ENCODE data around the gene RIN1.
"Not testable (repeated sequence)": the region's sequence is repeated elsewhere in the genome, so short reads cannot be mapped to it uniquely, and the experiment has no call there.

Gene RIN1, protein sequence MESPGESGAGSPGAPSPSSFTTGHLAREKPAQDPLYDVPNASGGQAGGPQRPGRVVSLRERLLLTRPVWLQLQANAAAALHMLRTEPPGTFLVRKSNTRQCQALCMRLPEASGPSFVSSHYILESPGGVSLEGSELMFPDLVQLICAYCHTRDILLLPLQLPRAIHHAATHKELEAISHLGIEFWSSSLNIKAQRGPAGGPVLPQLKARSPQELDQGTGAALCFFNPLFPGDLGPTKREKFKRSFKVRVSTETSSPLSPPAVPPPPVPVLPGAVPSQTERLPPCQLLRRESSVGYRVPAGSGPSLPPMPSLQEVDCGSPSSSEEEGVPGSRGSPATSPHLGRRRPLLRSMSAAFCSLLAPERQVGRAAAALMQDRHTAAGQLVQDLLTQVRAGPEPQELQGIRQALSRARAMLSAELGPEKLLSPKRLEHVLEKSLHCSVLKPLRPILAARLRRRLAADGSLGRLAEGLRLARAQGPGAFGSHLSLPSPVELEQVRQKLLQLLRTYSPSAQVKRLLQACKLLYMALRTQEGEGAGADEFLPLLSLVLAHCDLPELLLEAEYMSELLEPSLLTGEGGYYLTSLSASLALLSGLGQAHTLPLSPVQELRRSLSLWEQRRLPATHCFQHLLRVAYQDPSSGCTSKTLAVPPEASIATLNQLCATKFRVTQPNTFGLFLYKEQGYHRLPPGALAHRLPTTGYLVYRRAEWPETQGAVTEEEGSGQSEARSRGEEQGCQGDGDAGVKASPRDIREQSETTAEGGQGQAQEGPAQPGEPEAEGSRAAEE

DNA sequence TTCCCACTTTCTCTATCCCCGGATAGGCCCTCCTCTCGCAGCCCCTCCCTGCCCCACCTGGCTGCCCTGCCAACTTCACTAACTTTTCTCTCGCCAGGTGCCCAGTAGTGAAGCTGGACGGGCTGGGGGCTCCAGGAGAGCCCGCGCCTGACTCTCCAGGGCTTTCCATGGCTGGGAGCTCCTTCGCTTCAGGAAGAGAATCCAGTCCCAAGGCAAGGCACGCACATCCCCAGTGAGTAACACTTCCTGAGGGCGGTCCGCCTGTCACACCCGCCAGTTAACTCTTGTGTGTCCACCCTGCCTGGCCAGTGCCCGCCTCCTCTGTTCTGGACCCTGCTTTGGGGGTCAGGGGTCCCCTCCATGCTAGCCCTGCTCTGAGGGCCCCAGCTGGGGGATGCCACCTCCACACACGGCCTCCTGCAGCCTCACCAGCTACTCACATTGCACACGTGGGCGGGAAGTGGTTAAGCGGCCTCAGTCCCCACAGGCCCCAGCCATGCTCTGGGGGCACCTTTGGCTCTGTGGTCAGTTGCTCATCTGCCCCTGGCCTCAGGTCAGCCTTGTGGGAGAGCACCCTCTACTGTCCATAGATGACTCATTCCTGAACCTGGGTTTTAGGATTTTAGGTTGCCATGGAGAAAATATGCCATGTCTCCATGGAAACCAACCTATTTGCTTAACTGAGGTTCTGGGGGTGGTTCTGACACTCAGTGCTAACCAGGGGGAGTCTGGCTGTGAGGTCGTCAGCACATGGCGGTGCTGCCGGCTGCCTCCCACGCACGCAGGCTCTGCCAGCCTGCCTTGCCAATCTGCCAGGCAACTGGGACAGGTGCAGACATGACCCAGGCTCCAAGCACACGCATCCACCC, at the start of gene RIN1:
Gene RIN1 (minus strand): TSS at position 201 of the 869 bp plus-strand sequence. CDS start 32 bp downstream, at position 169.
- DNase-seq, result peak; percentile 85

DNA sequence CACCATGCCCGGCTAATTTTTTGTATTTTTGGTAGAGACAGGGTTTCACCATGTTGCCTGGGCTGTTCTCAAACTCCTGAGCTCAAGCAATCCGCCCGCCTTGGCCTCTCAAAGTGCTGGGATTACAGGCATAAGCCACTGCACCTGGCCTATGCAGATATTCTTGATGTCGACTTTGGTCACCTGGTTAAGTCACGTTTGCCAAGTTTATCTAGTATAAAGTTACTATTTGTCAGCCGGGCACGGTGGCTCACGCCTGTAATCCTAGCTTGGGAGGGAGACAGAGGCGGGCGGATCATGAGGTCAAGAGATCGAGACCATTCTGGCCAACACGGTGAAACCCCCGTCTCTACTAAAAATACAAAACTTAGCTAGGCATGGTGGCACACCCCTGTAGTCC, 48.1 kb upstream of the RIN1 start:
- DNase-seq, result not testable (repeated sequence)

DNA sequence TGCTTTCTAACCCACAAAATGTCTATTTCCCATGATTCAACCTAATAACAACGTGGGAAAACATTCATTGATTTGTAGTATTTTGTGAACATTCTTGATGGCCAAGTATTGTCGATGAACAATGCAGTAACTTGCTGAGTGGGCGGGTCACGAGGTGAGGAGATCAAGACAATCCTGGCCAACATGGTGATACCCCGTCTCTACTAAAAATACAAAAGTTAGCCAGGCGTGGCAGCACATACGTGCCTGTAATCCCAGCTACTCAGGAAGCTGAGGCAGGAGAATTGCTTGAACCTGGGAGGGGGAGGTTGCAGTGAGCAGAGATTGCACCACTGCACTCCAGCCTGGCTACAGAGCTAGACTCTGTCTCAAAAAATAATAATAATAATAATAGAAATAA, 44.0 kb upstream of the RIN1 start:
- not testable (repeated sequence) for DNase-seq

DNA sequence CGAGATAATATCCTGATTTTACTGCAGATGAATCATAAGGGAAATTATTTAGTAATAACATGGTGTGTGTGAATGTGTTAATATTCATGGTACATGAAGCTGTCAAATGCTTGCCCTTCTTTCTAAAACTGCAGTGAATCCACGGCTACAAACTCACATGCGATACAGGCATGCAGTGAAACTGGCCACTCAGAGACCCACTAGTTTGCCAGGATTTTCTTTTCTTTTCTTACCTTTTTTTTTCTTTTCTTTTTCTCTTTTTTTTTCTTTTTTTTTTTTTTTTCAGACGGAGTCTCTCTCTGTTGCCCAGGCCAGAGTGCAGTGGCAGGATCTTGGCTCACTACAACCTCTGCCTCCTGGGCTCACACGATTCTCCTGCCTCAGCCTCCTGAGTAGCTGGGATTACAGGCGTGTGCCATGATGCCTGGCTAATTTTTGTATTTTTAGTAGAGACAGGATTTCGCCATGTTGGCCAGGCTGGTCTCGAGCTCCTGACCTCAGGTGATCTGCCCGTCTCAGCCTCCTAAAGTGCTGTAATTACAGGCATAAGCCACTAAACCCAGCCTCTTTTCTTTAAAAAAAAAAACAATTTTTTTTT, 37.6 kb upstream of the RIN1 start:
- DNase-seq, result not testable (repeated sequence)

DNA sequence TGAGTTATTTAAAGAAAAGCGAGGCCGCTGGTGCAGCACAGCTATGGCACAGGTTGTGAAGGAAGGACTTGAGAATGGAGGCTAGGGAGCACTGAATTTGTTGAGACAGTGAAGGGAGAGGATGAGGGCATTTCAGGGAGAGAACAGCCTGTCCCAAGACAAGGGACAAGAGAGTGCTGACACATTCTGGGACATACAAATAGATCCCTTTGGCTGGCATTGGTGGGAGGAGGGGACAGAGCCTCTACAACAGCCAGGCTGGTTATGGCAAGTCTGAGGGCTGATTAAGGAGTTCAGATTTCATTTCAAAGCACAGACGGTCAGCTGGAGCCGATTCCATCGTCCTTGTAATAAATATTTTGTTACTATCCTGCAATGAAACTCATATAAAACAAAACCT, 37.0 kb upstream of the RIN1 start:
- DNase-seq, result no peak

DNA sequence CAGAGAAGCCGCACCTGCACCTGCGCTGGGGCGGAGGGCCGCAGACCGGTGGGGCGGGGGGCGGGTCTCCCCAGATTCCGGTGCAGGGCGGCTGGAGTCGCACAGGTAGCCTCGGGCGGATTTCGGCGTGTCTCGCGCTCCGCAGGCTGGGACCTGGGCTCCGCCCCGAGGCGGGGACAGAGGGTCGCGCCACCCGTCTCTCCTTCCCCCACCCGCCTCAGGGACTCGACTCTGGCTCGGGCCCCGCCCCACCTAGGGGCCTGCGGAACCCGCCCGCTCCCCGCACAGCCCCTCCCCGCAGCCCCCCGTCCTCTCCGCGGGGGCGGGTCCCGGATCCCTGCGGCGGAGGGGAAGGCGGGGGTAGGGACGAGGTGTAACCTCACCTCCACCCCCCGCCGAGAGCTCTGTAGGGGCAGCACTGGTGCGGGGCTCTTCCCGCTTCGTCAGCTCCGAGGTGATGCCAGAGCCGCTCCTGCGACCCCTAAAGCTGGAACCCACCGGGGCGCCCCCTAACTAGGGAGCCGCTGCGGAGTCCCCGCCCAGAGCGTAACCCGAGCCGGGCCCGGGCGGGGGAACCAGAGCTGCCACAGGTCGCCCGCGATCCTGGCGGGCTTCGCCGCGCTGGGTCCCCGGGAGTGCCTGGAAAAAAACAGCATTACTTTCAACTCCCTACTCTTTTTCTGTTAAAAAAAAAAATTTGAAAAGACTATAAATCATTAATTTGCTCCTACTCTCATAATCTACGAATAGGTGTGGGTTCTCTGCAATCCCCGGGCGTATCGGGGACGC, 35.6 kb upstream of the RIN1 start, which contains the start of gene SLC29A2:
Gene SLC29A2 (minus strand): TSS at position 134 of the 789 bp plus-strand sequence. CDS start 169 bp downstream, outside the sequence.
- DNase-seq, result no peak

DNA sequence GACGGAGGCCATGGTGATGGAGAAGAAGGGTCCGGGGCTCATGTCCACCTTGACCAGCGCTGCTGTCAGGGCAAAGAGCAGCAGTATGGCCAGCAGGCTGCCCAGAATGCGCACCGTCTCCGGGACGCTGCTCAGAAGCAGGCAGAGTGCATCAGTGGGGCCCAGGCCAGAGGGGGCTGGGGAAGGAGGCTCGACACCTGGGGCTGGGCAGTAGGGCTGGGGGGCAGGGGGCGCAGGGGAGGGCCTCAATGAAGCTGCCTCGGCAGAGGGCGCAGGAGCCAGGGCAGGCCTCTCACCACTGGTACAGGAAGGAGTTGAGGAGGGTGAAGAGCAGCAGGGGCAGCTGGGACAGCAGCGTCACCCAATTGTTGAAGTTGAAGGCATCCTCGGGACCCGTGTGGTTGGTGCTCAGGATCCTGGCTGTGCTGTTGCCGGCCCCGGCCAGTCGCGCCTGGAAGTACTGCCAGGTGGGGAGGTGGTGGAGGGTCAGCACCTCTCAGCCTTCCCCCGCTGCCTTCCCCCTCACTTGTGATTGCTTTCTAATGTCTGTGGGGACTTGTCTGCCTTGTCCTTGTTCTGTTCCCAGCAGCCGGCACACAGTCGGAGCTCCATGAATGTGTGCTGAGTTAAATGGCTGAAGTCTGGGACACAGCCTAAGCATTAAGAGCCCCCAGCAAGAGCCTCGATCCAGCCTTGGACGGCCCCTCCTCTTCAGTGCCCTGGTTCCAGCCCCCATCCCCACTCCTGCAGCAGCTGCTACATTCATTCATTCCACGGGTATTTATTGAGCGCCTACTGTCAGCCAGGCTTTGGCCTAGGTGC, 33.0 kb upstream of the RIN1 start:
- no peak for DNase-seq

DNA sequence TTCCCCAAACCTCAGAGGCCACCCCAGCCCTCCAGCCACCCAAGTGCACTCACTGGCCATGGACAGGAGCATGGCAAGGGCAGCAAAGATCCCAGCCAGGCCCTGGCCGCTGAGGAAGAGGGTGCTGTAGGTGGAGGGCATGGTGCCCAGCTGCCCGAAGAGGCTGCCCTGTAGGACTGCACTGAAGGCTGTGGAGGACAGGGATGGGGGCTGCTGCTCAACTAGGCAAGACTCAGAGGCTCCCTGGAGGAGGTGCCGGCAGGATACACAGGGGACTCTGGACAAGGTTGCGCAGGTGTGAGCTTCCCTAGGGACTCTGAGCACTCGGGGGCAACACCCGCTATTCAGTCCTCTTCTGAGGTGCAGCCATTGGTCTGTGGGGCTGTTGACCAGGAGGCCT, 32.2 kb upstream of the RIN1 start:
- no peak for DNase-seq

DNA sequence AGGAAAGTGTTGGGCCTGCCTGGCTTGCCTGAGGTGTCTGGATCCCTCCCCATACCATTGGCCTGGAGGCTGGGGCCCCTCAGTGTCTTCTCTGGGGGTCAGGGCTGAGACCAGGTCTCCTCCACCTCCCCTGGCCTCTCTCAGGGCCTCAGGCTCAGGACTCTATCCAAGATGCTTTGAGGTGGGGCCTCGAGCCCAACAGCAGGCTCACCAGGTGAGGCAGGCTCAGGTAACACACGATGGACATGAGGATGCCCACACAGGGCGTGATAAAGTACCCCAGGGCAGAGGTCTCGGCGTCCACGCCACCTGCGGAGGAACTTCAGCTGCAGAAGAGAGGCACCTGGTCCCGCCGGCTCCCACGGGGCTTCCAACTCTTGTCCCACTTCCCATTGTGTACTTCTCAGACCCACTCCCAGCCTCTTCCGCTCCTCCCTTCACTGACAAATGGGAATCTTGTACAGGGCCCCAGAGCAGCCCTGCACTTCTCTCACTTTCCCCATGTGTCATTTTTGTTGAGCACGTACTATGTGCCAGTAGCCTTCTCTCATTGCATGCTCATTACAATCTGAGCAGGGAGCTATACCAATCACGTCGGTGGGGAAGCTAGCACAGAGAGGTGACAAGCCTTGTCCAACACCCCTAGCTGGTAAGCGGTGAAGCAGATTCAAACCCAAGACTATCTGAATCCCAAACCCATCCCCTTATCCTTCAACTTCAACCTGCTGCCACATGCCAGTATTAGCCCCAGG, 31.5 kb upstream of the RIN1 start:
- DNase-seq, result no peak

DNA sequence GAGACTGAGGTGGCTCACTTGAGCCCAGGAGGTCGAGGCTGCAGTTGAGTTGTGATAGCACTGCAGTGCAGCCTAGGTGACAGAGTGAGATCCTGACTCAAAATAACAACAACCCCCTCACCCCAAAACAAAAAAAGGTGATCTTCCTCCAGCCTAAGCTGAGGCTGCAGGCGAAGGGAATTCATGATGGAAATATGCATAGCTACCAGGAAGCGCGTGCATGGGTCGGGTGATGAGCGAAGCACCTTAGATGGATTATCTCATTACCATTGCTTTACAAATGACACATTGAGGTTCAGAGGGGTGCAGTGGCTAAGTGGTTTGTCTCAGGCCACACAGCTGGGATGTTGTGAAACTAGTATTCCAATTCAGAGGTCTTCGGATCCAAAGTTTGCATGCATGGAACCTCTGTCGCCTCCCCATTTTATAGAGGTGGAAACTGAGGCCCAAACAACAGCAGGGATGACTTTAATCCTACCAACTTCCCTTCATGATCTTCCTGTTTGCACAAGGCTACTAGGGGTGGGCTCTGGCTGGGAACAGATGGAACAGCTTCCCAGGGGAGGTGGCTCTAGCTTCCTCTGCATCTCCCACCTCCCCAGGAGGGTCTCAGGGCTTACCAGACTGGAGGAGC, 30.7 kb upstream of the RIN1 start:
- DNase-seq, result no peak

DNA sequence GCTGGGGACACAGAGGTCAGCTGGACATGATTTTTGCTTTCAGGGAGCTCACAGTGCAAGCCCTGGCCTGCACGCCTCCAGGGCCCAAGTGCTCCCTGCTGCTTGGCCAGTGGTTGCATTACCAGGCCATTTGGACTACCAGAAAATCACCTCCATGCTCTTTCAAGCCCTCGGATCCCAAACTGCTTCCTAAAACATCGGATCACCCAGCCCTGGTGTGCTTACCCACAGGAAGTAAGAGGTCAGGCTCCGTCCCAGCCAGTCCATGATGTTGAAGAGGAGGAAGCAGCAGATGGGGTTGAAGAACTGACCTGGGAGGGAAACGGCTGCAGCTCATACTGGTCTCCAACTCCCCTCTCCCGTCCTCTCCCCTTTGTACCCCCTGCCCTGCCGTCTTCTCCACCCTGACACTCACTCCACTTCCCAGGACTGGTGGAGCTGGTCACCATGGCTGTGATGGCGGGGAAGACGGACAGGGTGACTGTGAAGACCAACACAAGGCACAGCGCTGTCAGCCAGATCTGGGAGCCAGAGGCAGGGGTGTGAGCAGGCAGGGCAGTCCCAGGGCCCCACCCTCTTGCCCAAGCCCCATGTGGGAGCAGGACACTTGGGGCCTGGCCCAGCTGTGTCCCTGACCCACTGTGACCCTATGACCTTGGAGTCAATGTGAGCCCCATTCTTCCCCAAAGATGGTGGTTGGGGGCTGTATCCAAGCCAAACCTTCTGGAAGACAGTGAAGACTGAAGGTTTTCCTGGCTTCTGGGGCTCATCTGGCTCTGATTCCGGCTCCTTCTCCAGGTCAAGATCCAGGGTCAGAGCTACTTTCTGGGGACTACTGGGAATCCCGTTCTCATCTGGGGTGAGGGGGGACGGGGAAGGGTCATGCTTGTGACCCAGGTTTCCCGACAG, 29.7 kb upstream of the RIN1 start:
- no peak for DNase-seq

DNA sequence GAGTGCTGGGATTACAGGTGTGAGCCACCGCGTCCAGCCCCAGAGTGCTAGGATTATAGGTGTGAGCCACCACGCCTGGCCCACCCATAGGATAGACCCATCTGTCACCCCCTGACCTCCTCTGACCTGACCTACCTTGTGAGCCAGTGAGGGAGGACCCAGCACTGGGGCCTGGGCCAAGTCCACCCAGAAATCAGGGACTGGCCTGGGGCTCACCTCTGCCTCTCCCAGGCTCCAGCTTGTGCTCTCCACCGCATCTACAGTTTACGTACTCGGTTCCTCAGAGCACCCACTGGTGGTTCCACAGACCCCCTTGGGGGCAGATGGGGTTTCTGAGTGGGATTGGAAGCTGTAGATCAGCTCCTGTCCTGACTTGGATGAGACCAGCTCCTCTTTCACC, 28.9 kb upstream of the RIN1 start:
- DNase-seq, result no peak

DNA sequence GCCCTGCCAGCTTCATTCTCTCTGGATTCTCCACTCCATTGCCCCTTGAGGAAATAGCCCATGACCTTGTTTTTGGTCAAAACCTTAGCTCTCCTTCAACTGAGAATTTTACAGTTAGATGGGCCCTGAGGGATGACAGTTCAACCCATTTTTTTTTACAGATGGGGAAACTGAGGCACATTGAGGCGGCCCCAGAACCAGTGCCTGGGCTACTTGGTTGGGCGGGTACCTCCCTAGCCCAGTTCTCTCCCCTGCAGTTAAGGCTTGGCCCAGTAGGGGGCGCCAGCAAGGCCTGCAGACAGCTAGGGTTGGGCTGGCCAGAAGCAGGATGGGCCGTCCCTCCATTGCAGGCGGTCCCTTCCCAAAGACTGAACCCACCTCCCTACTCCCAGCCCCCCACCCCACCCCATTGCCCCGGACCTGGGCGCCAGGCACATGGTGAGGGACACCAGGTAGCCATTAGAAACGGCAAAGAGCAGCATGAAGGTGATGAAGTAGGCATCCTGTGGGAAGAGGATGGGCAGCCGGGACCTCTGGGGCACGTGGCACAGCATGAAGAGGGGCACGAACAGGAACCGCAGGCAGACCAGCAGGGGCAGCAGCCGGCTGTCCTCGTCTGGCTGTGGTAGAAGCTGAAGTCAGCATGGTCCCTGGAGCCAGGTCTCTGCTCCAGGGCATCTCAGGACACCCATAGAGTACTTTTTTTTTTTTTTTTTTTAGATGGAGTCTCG, 27.7 kb upstream of the RIN1 start:
- DNase-seq, result no peak

DNA sequence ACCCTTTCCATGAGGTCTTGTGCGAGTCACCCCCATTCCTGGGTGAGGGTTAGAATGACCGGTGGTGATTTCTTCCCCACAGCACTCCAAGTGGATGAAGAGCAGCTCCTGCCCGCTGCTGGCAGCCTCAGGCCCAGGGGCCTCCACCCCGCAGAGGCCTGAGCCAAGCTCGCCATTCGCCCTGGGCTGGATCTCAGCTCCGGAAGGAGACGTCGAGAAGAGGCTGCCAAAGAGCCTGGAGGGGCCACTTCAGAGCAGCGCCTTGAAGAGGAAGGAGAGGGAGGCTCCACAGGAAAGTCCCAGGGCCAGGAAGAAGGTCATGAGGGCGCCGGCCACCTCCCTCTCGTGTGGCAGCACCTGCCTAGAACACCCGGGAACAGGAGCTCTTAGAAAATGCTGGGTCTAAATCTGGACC, 27.0 kb upstream of the RIN1 start:
- DNase-seq, result no peak

DNA sequence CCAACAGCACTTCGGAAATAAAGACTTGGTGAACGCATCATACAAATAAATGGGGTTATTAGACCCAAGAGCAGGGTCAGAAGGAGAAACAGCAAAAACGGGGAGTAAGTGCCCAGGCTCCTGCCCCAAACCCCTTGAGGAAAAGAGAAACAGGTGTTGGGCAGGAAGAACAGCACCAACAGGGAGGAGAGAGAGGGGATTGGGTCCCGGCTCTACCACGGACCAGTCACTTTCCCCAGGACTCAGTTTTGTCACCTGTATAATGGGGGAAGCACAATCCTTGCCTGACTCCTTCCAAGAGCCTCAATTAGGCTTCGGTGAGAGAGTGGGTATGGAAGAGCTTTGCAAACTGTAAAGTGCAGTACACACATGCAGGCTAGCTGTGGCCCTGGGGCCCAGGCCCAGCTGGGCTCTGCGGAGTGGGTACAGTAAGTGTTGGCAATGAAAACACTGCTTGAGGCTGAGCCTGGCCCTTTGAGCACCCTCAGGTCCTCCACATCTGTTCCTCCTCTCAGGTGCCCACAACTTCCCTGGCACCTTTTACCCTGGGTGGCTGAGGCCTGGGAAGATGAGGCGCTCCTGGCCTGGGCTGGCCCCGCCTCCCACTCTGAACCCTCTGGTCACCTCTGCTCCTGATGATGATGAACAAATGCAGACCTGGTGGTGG, 26.4 kb upstream of the RIN1 start:
- no peak for DNase-seq

DNA sequence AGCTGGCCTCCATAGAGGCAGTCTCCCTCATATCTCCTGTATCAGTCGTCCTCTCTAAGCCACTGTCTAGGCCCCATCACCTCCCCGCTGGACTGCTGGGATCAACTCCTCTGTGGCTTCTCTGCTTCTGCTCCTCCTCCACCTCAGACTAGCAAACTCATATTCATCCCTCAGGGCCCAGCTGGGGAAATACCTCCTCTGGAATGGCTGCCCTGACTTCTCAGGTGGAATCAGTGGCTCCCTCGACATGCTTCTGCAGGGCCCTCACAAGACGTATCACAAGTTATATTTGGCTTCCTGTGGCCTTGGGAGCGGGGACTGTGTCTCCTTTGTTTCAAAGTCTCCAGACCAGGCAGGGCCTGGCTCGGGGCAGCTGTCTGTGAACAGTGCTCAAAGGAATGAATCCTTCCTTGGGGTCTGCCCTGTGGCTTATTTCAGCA, 25.3 kb upstream of the RIN1 start:
- DNase-seq, result no peak
